H9 (cell line): Measurements from ENCODE around the gene SCGB3A2. TPM values are rescaled to one million over a fixed set of nuclear protein-coding genes. Genes with fewer than 3 reads are reported as not detected.
"Not testable (repeated sequence)": the region's sequence is repeated elsewhere in the genome, so short reads cannot be mapped to it uniquely, and the experiment has no call there.

Source experiments
- DNase-seq: peaks from one replicate; pipeline ENCODE4 v3.0.0-alpha.2; 2017
- H2AFZ ChIP-seq: one replicate; pipeline ENCODE4 v1.6.1; 2013; ENCODE audit warnings: mild to moderate bottlenecking, low read length, control low read depth, moderate library complexity
- H2AK5ac ChIP-seq: 2 replicates; pipeline ENCODE4 v1.6.1; 2013; ENCODE audit warnings: low read length, control low read depth, mixed read lengths; ENCODE audit not compliant: insufficient read length
- H2BK120ac ChIP-seq: one replicate; pipeline ENCODE4 v1.6.1; 2013; ENCODE audit warnings: low read depth, mild to moderate bottlenecking, low read length, control low read depth, inconsistent platforms; ENCODE audit not compliant: poor library complexity, severe bottlenecking
- H2BK12ac ChIP-seq: 2 replicates; pipeline ENCODE4 v1.6.1; 2013; ENCODE audit warnings: low read length, control low read depth, mixed read lengths, low read depth; ENCODE audit not compliant: insufficient read length
- H2BK15ac ChIP-seq: 2 replicates; pipeline ENCODE4 v1.6.1; 2013; ENCODE audit warnings: low read depth, low read length, control low read depth
- H2BK20ac ChIP-seq: one replicate; pipeline ENCODE4 v1.6.1; 2013; ENCODE audit warnings: low read depth, mild to moderate bottlenecking, low read length, control low read depth, inconsistent platforms; ENCODE audit not compliant: poor library complexity, severe bottlenecking
- H2BK5ac ChIP-seq: 2 replicates; pipeline ENCODE4 v1.6.1; 2013; ENCODE audit warnings: low read length, control low read depth, mixed read lengths; ENCODE audit not compliant: insufficient read length
- H3K14ac ChIP-seq: 2 replicates; pipeline ENCODE4 v1.6.1; 2013; ENCODE audit warnings: low read length, control low read depth; ENCODE audit not compliant: insufficient read depth
- H3K18ac ChIP-seq: 2 replicates; pipeline ENCODE4 v1.6.1; 2013; ENCODE audit warnings: low read depth, mild to moderate bottlenecking, mixed read lengths, low read length, control low read depth; ENCODE audit not compliant: insufficient read length
- H3K23ac ChIP-seq: 2 replicates; pipeline ENCODE4 v1.6.1; 2013; ENCODE audit warnings: low read length, control low read depth, mixed read lengths, low read depth; ENCODE audit not compliant: insufficient read length
- H3K23me2 ChIP-seq: 2 replicates; pipeline ENCODE4 v1.6.1; 2013; ENCODE audit warnings: low read depth, mild to moderate bottlenecking, mixed read lengths, low read length, control low read depth; ENCODE audit not compliant: insufficient read length, poor library complexity, severe bottlenecking
- H3K27ac ChIP-seq: 2 replicates; pipeline ENCODE4 v1.5.1; 2013; ENCODE audit warnings: low read length, control low read depth, mixed read lengths, low read depth; ENCODE audit not compliant: insufficient read length
- H3K27me3 ChIP-seq: 2 replicates; pipeline ENCODE4 v1.6.1; 2013; ENCODE audit warnings: low read length, control low read depth, inconsistent platforms; ENCODE audit not compliant: insufficient read depth
- H3K4ac ChIP-seq: 2 replicates; pipeline ENCODE4 v1.6.1; 2013; ENCODE audit warnings: low read depth, mild to moderate bottlenecking, control low read depth, inconsistent platforms, low read length, moderate library complexity
- H3K4me1 ChIP-seq: 2 replicates; pipeline ENCODE4 v1.6.1; 2013; ENCODE audit warnings: low read length, control low read depth, inconsistent platforms; ENCODE audit not compliant: insufficient read depth
- H3K4me2 ChIP-seq: 2 replicates; pipeline ENCODE4 v1.6.1; 2013; ENCODE audit warnings: low read length, control low read depth, mixed read lengths; ENCODE audit not compliant: insufficient read length, insufficient read depth
- H3K56ac ChIP-seq: 2 replicates; pipeline ENCODE4 v1.6.1; 2013; ENCODE audit warnings: low read depth, mild to moderate bottlenecking, mixed read lengths, low read length, control low read depth; ENCODE audit not compliant: insufficient read length
- H3K79me1 ChIP-seq: 2 replicates; pipeline ENCODE4 v1.6.1; 2013; ENCODE audit warnings: low read depth, mild to moderate bottlenecking, moderate library complexity, low read length, control low read depth, inconsistent platforms; ENCODE audit not compliant: insufficient read depth, poor library complexity, severe bottlenecking
- H3K79me2 ChIP-seq: 2 replicates; pipeline ENCODE4 v1.6.1; 2013; ENCODE audit warnings: low read length, control low read depth, inconsistent platforms; ENCODE audit not compliant: insufficient read depth
- H3K9ac ChIP-seq: 2 replicates; pipeline ENCODE4 v1.6.1; 2013; ENCODE audit warnings: low read length, control low read depth, mixed read lengths; ENCODE audit not compliant: insufficient read length; ENCODE audit errors: extremely low read depth
- H3K9me3 ChIP-seq: one replicate; pipeline ENCODE4 v1.6.1; 2013; ENCODE audit warnings: low read depth, low read length, inconsistent platforms; ENCODE audit not compliant: control insufficient read depth
- H3T11ph ChIP-seq: one replicate; pipeline ENCODE4 v1.6.1; 2013; ENCODE audit warnings: mild to moderate bottlenecking, low read length, control low read depth, inconsistent platforms
- H4K20me1 ChIP-seq: one replicate; pipeline ENCODE4 v1.6.1; 2013; ENCODE audit not compliant: control insufficient read depth, insufficient read length, insufficient read depth
- H4K5ac ChIP-seq: 2 replicates; pipeline ENCODE4 v1.6.1; 2013; ENCODE audit warnings: low read depth, mild to moderate bottlenecking, mixed read lengths, low read length, control low read depth; ENCODE audit not compliant: insufficient read length
- H4K8ac ChIP-seq: replicated peaks from 2 replicates; pipeline ENCODE4 v1.6.1; 2013; ENCODE audit warnings: low read length, control low read depth, mixed read lengths, low read depth; ENCODE audit not compliant: insufficient read length
- H4K91ac ChIP-seq: 2 replicates; pipeline ENCODE4 v1.6.1; 2013; ENCODE audit warnings: low read depth, mild to moderate bottlenecking, moderate library complexity, mixed read lengths, low read length, control low read depth; ENCODE audit not compliant: insufficient read length
- H3K27ac Mint-ChIP-seq, 3 experiments: 2 replicates in 2 of 3; 3 replicates in 1 of 3; pipeline ENCODE4 v1.8.0; 2020 to 2021; ENCODE audit warnings: mixed read lengths in 3 of 3, mild to moderate bottlenecking in 1 of 3, moderate library complexity in 1 of 3
- H3K27me3 Mint-ChIP-seq: 2 replicates; pipeline ENCODE4 v1.8.0; 2021; ENCODE audit warnings: low read depth, mild to moderate bottlenecking, moderate library complexity, mixed read lengths
- H3K36me3 Mint-ChIP-seq, 3 experiments: 2 replicates in 2 of 3; 3 replicates in 1 of 3; pipeline ENCODE4 v1.8.0; 2020 to 2021; ENCODE audit warnings: low read depth in 3 of 3, mixed read lengths in 3 of 3; ENCODE audit not compliant: insufficient read depth in 1 of 3
- H3K4me1 Mint-ChIP-seq, 2 experiments: 2 replicates each; pipeline ENCODE4 v1.8.0; 2020; ENCODE audit warnings: mixed read lengths in 2 of 2
- H3K4me3 Mint-ChIP-seq, 2 experiments: 2 replicates in 1 of 2; 3 replicates in 1 of 2; pipeline ENCODE4 v1.8.0; 2020 to 2021; ENCODE audit warnings: mild to moderate bottlenecking in 2 of 2, mixed read lengths in 2 of 2, moderate library complexity in 1 of 2
- H3K9me3 Mint-ChIP-seq, 2 experiments: 2 replicates in 1 of 2; 3 replicates in 1 of 2; pipeline ENCODE4 v1.8.0; 2020; ENCODE audit warnings: mild to moderate bottlenecking in 2 of 2, mixed read lengths in 2 of 2, moderate library complexity in 1 of 2
- CTCF ChIP-seq: fragments of 200-600 bp; sonication (generic); conservative IDR thresholded peaks from 3 replicates; pipeline ENCODE4 v1.8.0; 2021; ENCODE audit warnings: antibody characterized with exemption, mild to moderate bottlenecking
- WGBS: extraction: QIAGEN DNeasy Blood & Tissue Kit; methylation state at CpG from one replicate; pipeline ENCODE4 v1.1.7; 2013; ENCODE audit warnings: missing lambda C conversion rate, low lambda C conversion rate, mixed read lengths; ENCODE audit not compliant: insufficient read length; ENCODE audit errors: extremely low coverage; 5-methylcytosine and 5-hydroxymethylcytosine counted together
- total RNA-seq: library from RNA; stranded (reverse); gene quantifications from 2 replicates; pipeline ENCODE4 v1.2.1, GENCODE V29; 2021

SCGB3A2 gene
- total RNA-seq, 1 experiment from 2014 or later: 66.0 TPM

DNA sequence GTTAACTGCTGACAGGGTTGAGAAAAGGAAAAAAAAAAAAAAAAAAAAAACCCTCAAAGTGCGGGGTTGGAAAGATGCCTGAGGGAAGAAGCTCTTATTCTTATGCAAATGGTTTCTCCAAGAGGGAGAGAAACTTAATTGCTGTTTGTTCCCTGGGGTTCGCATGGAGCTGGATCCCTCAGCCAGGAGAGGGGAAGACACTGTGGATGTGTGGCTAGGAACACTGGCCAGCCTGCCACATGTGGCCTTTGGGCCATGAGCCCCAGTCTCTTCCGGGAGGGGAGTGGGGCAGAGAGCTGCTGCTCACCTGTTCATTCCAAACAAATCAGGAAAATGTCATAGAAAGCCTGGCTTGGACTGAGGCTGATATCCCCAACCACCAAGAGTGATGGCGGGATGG, 9.4 kb upstream of the SCGB3A2 start:
- no peak for TF ChIP-seq CTCF
- Histone ChIP-seq H3K18ac (peak overlapping the region; percentile 94), H3T11ph (no peak overlapping the region), H3K23me2 (peaks cover 6% of the 10 kb centered on the region), H4K8ac (no peak overlapping the region), H4K20me1 (no peaks in the 10 kb centered on the region), H3K79me1 (no peaks in the 10 kb centered on the region), H3K4me2 (peak overlapping the region; percentile 61), H3K4me1 (peaks cover 2% of the 10 kb centered on the region; the same call in 1 of the 2 replicates), H2BK15ac (no peak overlapping the region), H3K9ac (peak overlapping the region; percentile 41), H3K56ac (peak overlapping the region; percentile 68), H2AFZ (no peak overlapping the region), H3K27ac (peak overlapping the region; percentile 98), H2BK12ac (peak overlapping the region; percentile 96), H2AK5ac (no peak overlapping the region), H3K4ac (no peak overlapping the region; the same call in 1 of the 2 replicates), H3K23ac (no peak overlapping the region), H2BK5ac (peak overlapping the region; percentile 88), H3K9me3 (no peaks in the 10 kb centered on the region), H3K14ac (peak overlapping the region; percentile 91; the same call in 1 of the 2 replicates), H3K27me3 (no peaks in the 10 kb centered on the region), H2BK120ac (no peak overlapping the region), H4K91ac (no peak overlapping the region), H2BK20ac (no peak overlapping the region), H4K5ac (peak overlapping the region; percentile 54), H3K79me2 (peaks cover 13% of the 10 kb centered on the region; the same call in 1 of the 2 replicates)
- peak overlapping the region; percentile 97 to 99 (median 98) for H3K27ac Mint-ChIP-seq
- peaks cover 7% of the 10 kb centered on the region for H3K27me3 Mint-ChIP-seq
- H3K4me1 Mint-ChIP-seq: peaks cover 67 to 76% of the 10 kb centered on the region in 2 experiments
- peaks cover 0 to 4% of the 10 kb centered on the region in 2 experiments; a peak in 2 of 5 replicates for H3K9me3 Mint-ChIP-seq
- peak; percentile 84 for DNase-seq
- H3K36me3 Mint-ChIP-seq: peaks cover 12 to 89% (median 34%) of the 10 kb centered on the region in 3 experiments
- H3K4me3 Mint-ChIP-seq: peak overlapping the region; percentile 66 to 92
- no CpG with 5 or more reads among the region's 4 CpGs for WGBS

- not testable (repeated sequence) for H3K9me3 Mint-ChIP-seq, H2BK5ac ChIP-seq, H2BK12ac ChIP-seq, H4K20me1 ChIP-seq, H2AFZ ChIP-seq, H3K56ac ChIP-seq, H3K27me3 ChIP-seq, DNase-seq, H3K4ac ChIP-seq, H4K91ac ChIP-seq, H3K9me3 ChIP-seq, H3K18ac ChIP-seq, H3K23me2 ChIP-seq, H3T11ph ChIP-seq, H2AK5ac ChIP-seq, H3K4me1 ChIP-seq, H3K27me3 Mint-ChIP-seq, H2BK15ac ChIP-seq, H2BK20ac ChIP-seq, H3K23ac ChIP-seq, H3K14ac ChIP-seq, H4K5ac ChIP-seq, H2BK120ac ChIP-seq, H3K79me1 ChIP-seq, H4K8ac ChIP-seq
- peak overlapping the region; percentile 66 to 92 for H3K4me3 Mint-ChIP-seq
- Histone ChIP-seq H3K27ac (peak overlapping the region; percentile 98), H3K9ac (peak overlapping the region; percentile 41), H3K79me2 (peaks cover 13% of the 10 kb centered on the region; the same call in 1 of the 2 replicates), H3K4me2 (peak overlapping the region; percentile 61)
- peaks cover 12 to 82% (median 35%) of the 10 kb centered on the region in 3 experiments for H3K36me3 Mint-ChIP-seq
- H3K4me1 Mint-ChIP-seq: peaks cover 65 to 81% of the 10 kb centered on the region in 2 experiments
- WGBS: no CpG with 5 or more reads among the region's 6 CpGs
- peak overlapping the region; percentile 97 to 99 (median 98) for H3K27ac Mint-ChIP-seq
Observed at GRCh38 chr5:147869892-147870291, 8.6 kb upstream of the SCGB3A2 start.
